ENCODE measurements around the gene C10orf105.

The C10orf105 gene

DNA sequence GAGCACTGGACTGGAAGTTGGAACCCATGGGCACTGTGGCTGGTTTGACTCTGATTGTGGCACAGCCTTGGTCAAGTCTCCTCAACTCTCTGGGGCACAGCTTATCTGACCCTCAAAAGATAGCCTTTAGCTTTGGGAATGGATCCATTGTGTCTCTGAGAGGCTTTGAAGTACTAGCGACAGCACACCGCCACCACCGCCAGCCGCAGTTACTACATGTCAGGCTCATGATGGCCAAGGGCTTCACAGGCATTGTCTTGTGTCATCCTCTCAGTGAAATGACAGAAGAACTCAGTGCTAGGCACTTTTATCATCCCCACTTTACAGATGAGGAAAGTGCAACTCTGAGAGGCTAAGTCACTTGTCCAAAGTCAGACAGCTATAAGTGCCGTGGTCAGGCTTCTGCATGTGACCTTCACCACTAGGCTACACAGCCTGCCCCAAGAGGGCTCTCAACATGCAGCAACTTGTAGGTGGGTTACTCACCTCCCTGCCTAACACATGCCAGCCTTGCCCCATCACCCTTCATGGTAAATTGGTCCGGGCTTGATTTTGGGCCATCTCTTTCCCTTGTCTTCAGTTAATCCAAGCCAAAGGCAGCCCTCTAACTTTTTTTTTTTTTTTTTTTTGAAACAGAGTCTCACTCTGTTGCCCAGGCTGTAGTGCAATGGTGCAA is 44.1 kb downstream of the C10orf105 start:
- DNase-seq = no peak

GRCh38 chr10:71671994-71672946 is 47.3 kb downstream of the C10orf105 start:
- DNase-seq = no peak

DNA sequence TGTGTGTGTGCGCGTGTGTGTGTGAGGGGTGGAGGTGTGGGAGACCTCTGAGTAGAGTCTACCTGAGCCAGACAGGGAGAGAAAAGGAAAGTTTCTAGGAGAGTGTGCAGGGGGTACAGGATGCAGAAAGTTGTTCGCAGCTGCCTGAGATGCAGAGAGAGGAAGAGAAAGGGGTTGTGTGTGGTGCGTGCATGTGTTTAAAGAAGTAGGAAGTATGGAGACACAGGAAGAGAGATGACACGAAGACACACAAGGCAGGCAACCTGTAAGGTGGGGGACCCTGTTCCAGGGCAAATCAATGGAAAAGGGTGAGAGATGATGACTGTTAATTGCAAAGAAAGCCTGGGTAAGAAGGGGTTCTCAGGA is 52.2 kb downstream of the C10orf105 start:
- peak; percentile 19 for DNase-seq

- DNase-seq = no peak
Observed at GRCh38 chr10:71666639-71667386, 52.8 kb downstream of the C10orf105 start.

- DNase-seq = no peak
Observed at GRCh38 chr10:71665456-71665855, 54.1 kb downstream of the C10orf105 start.

DNA sequence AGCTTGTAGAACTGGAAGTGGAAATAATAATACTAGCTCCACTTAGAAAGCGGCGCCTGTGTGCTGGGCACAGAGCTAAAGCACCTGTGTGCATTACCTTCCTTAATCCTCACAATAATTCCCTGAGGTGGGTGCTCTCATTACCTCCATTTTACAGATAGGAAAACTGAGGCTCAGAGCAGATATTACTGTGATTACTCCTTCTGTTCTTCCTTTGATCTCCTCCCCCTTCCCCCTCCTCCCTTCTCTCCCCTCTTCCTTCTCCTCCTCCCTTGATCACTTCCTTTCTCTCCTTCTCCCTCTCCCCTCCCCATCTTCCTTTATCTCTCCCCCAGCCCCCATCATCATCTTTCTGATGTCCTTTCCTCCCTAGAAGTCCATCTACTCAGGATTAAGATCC is 55.0 kb downstream of the C10orf105 start:
- DNase-seq = no peak

- no peak for DNase-seq
Observed at GRCh38 chr10:71663311-71663710, 56.3 kb downstream of the C10orf105 start.

DNA sequence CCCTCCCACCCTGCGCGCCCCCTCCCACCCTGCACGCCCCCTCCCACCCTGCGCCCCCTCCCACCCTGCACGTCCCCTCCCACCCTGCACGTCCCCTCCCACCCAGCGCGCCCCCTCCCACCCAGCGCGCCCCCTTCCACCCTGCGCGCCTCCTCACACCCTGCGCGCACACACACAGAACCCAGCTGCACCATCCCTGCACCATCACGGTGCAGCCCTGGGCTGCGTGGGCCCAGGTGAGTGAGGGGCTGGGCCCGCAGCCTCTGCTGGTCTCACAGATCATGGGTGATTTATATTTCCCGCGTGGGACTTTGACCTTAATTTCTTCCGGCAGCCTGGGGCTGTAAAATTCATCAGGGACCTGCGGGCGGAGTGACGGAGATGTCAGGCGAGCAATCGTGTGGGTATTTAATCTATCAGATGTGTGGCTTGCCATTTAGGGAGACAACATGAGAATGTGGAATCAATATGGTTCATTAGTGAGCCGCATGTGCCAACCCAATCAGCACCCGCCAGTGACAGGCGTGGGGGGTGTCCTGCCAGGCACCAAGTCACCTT is 57.7 kb downstream of the C10orf105 start:
- no peak for DNase-seq
